ENCODE measurements around the gene CBX3. TPM values are rescaled to one million over a fixed set of nuclear protein-coding genes. Genes with fewer than 3 reads are reported as not detected.

Gene CBX3
- polyA plus RNA-seq, 1 experiment: 174 TPM

DNA sequence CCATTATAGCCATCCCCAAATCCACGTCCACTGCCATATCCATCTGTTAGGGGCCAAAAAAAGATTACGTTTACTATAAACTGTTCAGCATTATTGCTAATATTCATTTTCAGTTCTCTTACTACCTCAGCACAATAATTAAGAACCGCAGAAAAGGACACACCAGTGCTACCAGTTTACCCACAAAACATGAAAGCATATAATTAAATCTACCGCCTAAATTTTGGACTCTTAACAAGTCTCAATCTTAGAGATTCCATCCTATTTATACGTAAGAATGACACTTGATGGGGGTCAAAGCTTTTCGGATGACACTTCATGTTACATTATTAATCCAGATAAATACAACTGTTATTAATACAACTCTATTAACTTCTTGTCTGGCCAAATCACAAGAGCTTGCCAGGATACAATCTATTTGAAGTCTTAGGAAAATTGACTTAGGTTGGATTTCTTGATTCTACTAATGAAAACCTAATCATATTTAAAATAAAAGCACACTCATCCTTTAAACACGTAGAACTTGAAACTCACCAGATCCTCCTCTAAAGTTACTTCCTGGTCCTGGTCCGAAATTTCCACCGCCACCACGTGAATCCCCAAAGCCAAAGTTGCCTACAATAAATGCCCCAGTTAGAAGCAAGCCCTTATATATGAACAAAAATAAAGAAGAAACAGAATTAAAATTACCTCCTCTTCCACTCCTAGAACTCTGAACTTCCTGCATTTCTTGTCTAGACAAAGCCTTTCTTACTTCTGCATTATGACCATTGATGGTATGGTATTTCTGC, 5.5 kb upstream of the CBX3 start:
- DNase-seq (ENCODE audit: low read depth, low spot score): no peak
- TF ChIP-seq, protein P1, sequence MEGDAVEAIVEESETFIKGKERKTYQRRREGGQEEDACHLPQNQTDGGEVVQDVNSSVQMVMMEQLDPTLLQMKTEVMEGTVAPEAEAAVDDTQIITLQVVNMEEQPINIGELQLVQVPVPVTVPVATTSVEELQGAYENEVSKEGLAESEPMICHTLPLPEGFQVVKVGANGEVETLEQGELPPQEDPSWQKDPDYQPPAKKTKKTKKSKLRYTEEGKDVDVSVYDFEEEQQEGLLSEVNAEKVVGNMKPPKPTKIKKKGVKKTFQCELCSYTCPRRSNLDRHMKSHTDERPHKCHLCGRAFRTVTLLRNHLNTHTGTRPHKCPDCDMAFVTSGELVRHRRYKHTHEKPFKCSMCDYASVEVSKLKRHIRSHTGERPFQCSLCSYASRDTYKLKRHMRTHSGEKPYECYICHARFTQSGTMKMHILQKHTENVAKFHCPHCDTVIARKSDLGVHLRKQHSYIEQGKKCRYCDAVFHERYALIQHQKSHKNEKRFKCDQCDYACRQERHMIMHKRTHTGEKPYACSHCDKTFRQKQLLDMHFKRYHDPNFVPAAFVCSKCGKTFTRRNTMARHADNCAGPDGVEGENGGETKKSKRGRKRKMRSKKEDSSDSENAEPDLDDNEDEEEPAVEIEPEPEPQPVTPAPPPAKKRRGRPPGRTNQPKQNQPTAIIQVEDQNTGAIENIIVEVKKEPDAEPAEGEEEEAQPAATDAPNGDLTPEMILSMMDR (IDR thresholded peaks at IDR 0.05; ENCODE audit: low read depth, low read length): no peak
- H3K27me3 ChIP-seq (ENCODE audit: control insufficient read depth, insufficient read depth, low read length): no peaks in the 10 kb centered on the region
- peak overlapping the region; percentile 7; the same call in 1 of the 2 replicates for H3K4me3 ChIP-seq (ENCODE audit: low read depth, low read length)
- H3K27ac ChIP-seq (ENCODE audit: low read depth, low read length): no peak overlapping the region
- H3K9me3 ChIP-seq (ENCODE audit: control insufficient read depth, insufficient read depth, low read length): peaks cover 5% of the 10 kb centered on the region; the same call in 1 of the 2 replicates
- POLR2A ChIA-PET: no interaction called here
- CTCF ChIA-PET: interaction anchor here (1.3 to 10.3 kb wide), 4 partner anchors 15 to 303 kb away, joined by 3 to 165 read pairs (median 12); no protein-coding TSS in a partner anchor

DNA sequence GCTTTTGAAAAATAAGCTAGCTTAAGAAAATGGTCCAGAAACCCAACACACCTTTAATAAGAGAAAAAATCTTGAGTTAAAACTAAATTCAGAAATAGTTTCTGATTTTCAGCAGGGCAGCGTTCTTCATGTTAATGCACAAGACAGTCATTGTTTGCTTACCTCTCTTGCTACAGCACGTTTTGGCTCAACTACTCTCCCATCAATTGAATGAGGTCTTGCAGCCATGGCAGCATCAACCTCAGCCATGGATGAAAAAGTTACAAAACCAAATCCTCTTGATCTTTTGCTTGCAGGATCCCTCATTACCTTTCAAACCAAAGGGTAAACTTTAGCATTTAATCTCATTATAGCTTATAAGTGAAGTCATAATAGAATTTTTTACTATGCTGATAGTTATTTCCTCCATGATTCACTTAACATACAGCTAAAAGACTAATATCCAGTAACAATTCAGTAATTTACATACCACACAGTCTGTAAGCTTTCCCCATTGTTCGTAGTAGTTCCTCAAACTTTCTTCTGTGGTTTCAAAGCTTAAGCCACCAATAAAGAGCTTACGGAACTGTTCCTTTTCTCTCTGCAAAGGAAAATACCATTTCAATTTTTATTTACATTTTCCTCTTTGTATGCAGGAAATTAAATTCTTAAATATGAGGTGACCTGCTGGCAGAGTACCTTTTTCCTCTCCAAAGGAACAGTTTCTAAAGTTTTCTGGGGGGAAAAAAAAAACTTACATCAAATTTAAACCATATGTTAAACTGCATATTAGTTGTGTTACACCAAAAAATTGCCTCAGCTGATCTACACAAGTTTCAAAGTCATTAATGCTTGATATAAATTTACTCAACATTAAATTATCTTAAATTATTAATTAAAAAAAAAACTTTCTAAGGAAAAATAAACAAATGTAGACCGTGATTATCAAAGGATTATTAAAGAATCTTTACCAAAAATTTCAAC, 4.1 kb upstream of the CBX3 start:
- Histone ChIP-seq H3K4me3 (ENCODE audit: low read depth, low read length) (peak overlapping the region; percentile 97), H3K9me3 (ENCODE audit: control insufficient read depth, insufficient read depth, low read length) (peaks cover 5% of the 10 kb centered on the region; the same call in 1 of the 2 replicates), H3K27ac (ENCODE audit: low read depth, low read length) (no peak overlapping the region), H3K27me3 (ENCODE audit: control insufficient read depth, insufficient read depth, low read length) (no peaks in the 10 kb centered on the region)
- no peak for DNase-seq (ENCODE audit: low read depth, low spot score)
- TF ChIP-seq, protein P1 (IDR thresholded peaks at IDR 0.05; ENCODE audit: low read depth, low read length): no peak
- CTCF ChIA-PET: interaction anchor here (0.6 to 10.3 kb wide), 25 partner anchors 9 to 981 kb away, joined by 3 to 165 read pairs (median 5); partner anchors contain the start of gene NFE2L3
- POLR2A ChIA-PET: interaction anchor here (0.5 to 2.1 kb wide), 5 partner anchors 9 to 917 kb away, joined by 3 to 8 read pairs (median 3); partner anchors contain the start of gene NFE2L3

DNA sequence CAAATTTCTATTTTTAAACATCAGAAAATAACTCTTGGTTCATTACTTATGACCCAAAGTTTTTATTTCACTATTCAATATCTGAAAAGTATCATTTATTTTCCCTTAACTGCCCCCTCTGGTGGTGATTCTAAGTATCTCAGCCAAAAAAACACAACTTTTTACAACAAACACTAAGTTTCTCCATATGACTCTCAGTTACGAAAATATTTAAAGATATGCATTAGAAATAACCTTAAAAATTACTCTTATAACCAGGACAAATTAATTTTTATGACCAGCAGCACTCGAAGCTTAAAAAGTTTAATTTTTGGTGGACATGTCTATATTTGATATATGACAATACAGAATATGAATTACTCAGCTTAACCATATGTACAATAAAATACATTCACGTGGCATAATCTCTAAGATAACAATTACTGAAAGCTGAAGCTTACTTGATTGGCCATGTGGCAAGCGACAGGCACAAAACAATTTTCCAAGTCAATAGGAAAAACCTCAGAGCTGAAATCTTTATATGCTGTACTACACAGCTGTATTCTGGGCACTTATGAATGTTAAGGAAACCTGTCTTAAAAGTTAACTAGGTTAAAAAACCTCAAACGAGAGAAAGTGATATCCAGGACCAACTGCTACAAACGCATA, 3.3 kb upstream of the CBX3 start:
- Histone ChIP-seq H3K27me3 (ENCODE audit: control insufficient read depth, insufficient read depth, low read length) (no peaks in the 10 kb centered on the region), H3K4me3 (ENCODE audit: low read depth, low read length) (peak overlapping the region; percentile 97), H3K27ac (ENCODE audit: low read depth, low read length) (no peak overlapping the region), H3K9me3 (ENCODE audit: control insufficient read depth, insufficient read depth, low read length) (peaks cover 5% of the 10 kb centered on the region; the same call in 1 of the 2 replicates)
- DNase-seq (ENCODE audit: low read depth, low spot score): no peak
- ChIA-PET CTCF (interaction anchor here (0.6 to 10.3 kb wide), 25 partner anchors 9 to 981 kb away, joined by 3 to 165 read pairs (median 4); partner anchors contain the start of gene NFE2L3), POLR2A (interaction anchor here (0.5 to 2.1 kb wide), 8 partner anchors 10 to 916 kb away, joined by 3 to 8 read pairs (median 3); partner anchors contain the start of gene NFE2L3)
- TF ChIP-seq, protein P1 (IDR thresholded peaks at IDR 0.05; ENCODE audit: low read depth, low read length): peak; percentile 61

DNA sequence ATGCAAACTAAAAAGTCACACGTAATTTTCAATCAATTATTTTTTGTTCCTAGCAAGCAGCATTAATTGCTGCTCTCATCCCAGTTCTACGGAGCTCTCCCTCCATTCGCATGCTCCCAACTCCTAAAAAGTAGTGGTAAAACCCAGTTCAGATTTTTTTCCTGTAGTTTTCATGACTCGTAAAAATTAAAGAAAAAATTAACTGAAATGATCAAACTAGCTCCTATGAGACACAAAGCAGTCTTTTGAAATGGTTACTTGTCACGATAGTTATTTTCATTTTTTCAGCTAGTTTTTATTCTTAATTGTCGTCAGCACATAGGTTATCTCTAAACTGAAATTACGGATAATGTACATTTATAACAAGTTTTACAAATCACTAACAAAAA, 2.8 kb upstream of the CBX3 start:
- DNase-seq (ENCODE audit: low read depth, low spot score): no peak
- peak overlapping the region; percentile 97 for H3K4me3 ChIP-seq (ENCODE audit: low read depth, low read length)
- peaks cover 5% of the 10 kb centered on the region; the same call in 1 of the 2 replicates for H3K9me3 ChIP-seq (ENCODE audit: control insufficient read depth, insufficient read depth, low read length)
- TF ChIP-seq, protein P1 (IDR thresholded peaks at IDR 0.05; ENCODE audit: low read depth, low read length): no peak
- POLR2A ChIA-PET: interaction anchor here (0.6 to 2.1 kb wide), 7 partner anchors 10 to 898 kb away, joined by 3 to 8 read pairs (median 3); partner anchors contain the start of gene NFE2L3
- CTCF ChIA-PET: interaction anchor here (0.7 to 10.3 kb wide), 20 partner anchors 8 to 952 kb away, joined by 3 to 165 read pairs (median 5); partner anchors contain the start of gene NFE2L3
- no peaks in the 10 kb centered on the region for H3K27me3 ChIP-seq (ENCODE audit: control insufficient read depth, insufficient read depth, low read length)
- no peak overlapping the region for H3K27ac ChIP-seq (ENCODE audit: low read depth, low read length)
